ENCODE measurements around the gene RREB1.

- TF ChIP-seq CTCF (IDR thresholded peaks at IDR 0.05; ENCODE audit: low read depth, low read length, poor library complexity, severe bottlenecking) (no peak), EZH2phosphoT487 (IDR thresholded peaks at IDR 0.05; ENCODE audit: borderline replicate concordance, low read length) (no peak)
Observed at GRCh38 chr6:7203939-7204338, 96.2 kb downstream of the RREB1 start.
